GM19025 (cell line): ENCODE data around the gene SPSB3.

Experiments
- ATAC-seq: cut with Tn5 transposase; IDR thresholded peaks from one replicate; pipeline ENCODE4 v1.9.1; 2021; ENCODE audit warnings: mild to moderate bottlenecking, low read depth, moderate library complexity; ENCODE audit not compliant: unreplicated experiment

The SPSB3 gene

GRCh38 chr16:1782408-1783264 is at the start of gene SPSB3, which contains the start of gene NUBP2:
Gene SPSB3, minus strand, starts transcription at chr16:1782571. Its CDS starts 1,088 bp downstream, at chr16:1781483.
Gene NUBP2, plus strand, starts transcription at chr16:1782960. Its CDS starts 61 bp downstream, at chr16:1783021.
- ATAC-seq, result peak; percentile 82

GRCh38 chr16:1831186-1832075 is 49.1 kb upstream of the SPSB3 start:
- ATAC-seq, result no peak

GRCh38 chr16:1830213-1830612 is 47.8 kb upstream of the SPSB3 start:
- no peak for ATAC-seq

- ATAC-seq, result no peak
Measured at GRCh38 chr16:1828645-1829410, 46.5 kb upstream of the SPSB3 start.

GRCh38 chr16:1826691-1827573 is 44.6 kb upstream of the SPSB3 start, which contains the start of the genes FAHD1 and HAGH:
Gene FAHD1, plus strand, starts transcription at chr16:1827206. Its CDS starts 33 bp downstream, at chr16:1827239.
Gene HAGH, minus strand, starts transcription at chr16:1826825. Its CDS starts 38 bp downstream, at chr16:1826787.
- peak; percentile 73 for ATAC-seq

GRCh38 chr16:1825864-1826690 is 43.7 kb upstream of the SPSB3 start:
- ATAC-seq, result peak; percentile 52

GRCh38 chr16:1825381-1825863 is 43.1 kb upstream of the SPSB3 start:
- ATAC-seq, result no peak

GRCh38 chr16:1823821-1824220 is 41.5 kb upstream of the SPSB3 start:
- no peak for ATAC-seq

GRCh38 chr16:1822801-1823200 is 40.4 kb upstream of the SPSB3 start:
- no peak for ATAC-seq

- no peak for ATAC-seq
Measured at GRCh38 chr16:1821861-1822611, 39.7 kb upstream of the SPSB3 start.

- no peak for ATAC-seq
Measured at GRCh38 chr16:1820946-1821290, 38.5 kb upstream of the SPSB3 start.

GRCh38 chr16:1820096-1820945 is 38.0 kb upstream of the SPSB3 start:
- no peak for ATAC-seq

- no peak for ATAC-seq
Measured at GRCh38 chr16:1819611-1820010, 37.2 kb upstream of the SPSB3 start.

GRCh38 chr16:1818873-1819525 is 36.6 kb upstream of the SPSB3 start:
- no peak for ATAC-seq

GRCh38 chr16:1818204-1818872 is 36.0 kb upstream of the SPSB3 start:
- ATAC-seq, result no peak

GRCh38 chr16:1817716-1818115 is 35.3 kb upstream of the SPSB3 start:
- no peak for ATAC-seq
